DOHH2 (cell line): Measurements from ENCODE around the gene SLC25A42.
A peak's percentile ranks its signal among the peaks of the same experiment; 100 is the strongest.

Experiments used
- H3F3A ChIP-seq: fragments of 200-600 bp; sonication (generic), shearing (Covaris generic); 2 replicates; pipeline ENCODE4 v1.6.0; 2016; ENCODE audit warnings: antibody characterized with exemption, mild to moderate bottlenecking; ENCODE audit not compliant: control insufficient read depth, insufficient read depth
- H3K27ac ChIP-seq: fragments of 200-600 bp; sonication (generic); 2 replicates; pipeline ENCODE4 v1.5.1; 2014; ENCODE audit warnings: low read depth, mild to moderate bottlenecking, low read length, moderate library complexity
- H3K27me3 ChIP-seq: fragments of 200-600 bp; sonication (generic); 2 replicates; pipeline ENCODE4 v1.6.1; 2014; ENCODE audit warnings: mild to moderate bottlenecking, low read length, mixed read lengths; ENCODE audit not compliant: control insufficient read depth
- H3K36me3 ChIP-seq: fragments of 200-600 bp; sonication (generic); 2 replicates; pipeline ENCODE4 v1.6.1; 2014; ENCODE audit warnings: mild to moderate bottlenecking, low read length, moderate library complexity, mixed read lengths; ENCODE audit not compliant: control insufficient read depth
- H3K4me1 ChIP-seq: fragments of 200-600 bp; sonication (generic); 2 replicates; pipeline ENCODE4 v1.6.1; 2014; ENCODE audit warnings: mild to moderate bottlenecking, low read length, mixed read lengths; ENCODE audit not compliant: control insufficient read depth
- H3K4me2 ChIP-seq: fragments of 200-600 bp; sonication (generic); 2 replicates; pipeline ENCODE4 v1.6.0; 2014; ENCODE audit warnings: mild to moderate bottlenecking, low read length, moderate library complexity
- H3K4me3 ChIP-seq: fragments of 200-600 bp; sonication (generic); 2 replicates; pipeline ENCODE4 v1.5.1; 2014; ENCODE audit warnings: mild to moderate bottlenecking, low read length, mixed read lengths
- H3K79me2 ChIP-seq: fragments of 200-600 bp; sonication (generic); 2 replicates; pipeline ENCODE4 v1.6.1; 2014; ENCODE audit warnings: mild to moderate bottlenecking, low read length, mixed read lengths; ENCODE audit not compliant: control insufficient read depth
- H3K9me2 ChIP-seq: fragments of 200-600 bp; sonication (generic); replicated peaks from 2 replicates; pipeline ENCODE4 v1.6.1; 2014; ENCODE audit warnings: mild to moderate bottlenecking, low read length, mixed read lengths; ENCODE audit not compliant: control insufficient read depth
- H3K9me3 ChIP-seq: fragments of 200-600 bp; sonication (generic); 2 replicates; pipeline ENCODE4 v1.6.1; 2014; ENCODE audit warnings: antibody characterized with exemption, low read length, mixed read lengths; ENCODE audit not compliant: control insufficient read depth, insufficient read depth
- H4K20me1 ChIP-seq: fragments of 200-600 bp; sonication (generic); 2 replicates; pipeline ENCODE4 v1.6.0; 2014; ENCODE audit warnings: low read depth, mild to moderate bottlenecking, antibody characterized with exemption, low read length, moderate library complexity; ENCODE audit not compliant: control insufficient read depth, insufficient read depth
- EZH2phosphoT487 ChIP-seq: fragments of 200-600 bp; sonication (generic); IDR thresholded peaks from 2 replicates; pipeline ENCODE4 v1.6.1; 2017; ENCODE audit warnings: borderline replicate concordance, mild to moderate bottlenecking, antibody characterized with exemption, low read length, moderate library complexity, mixed read lengths
- TF ChIP-seq, protein P1 (sequence below): fragments of 200-600 bp; sonication (generic); IDR thresholded peaks from one replicate; pipeline ENCODE4 v1.5.1; 2014; ENCODE audit warnings: antibody characterized with exemption, mild to moderate bottlenecking, low read depth, low read length; ENCODE audit not compliant: poor library complexity, severe bottlenecking

Gene SLC25A42

GRCh38 chr19:19064811-19065745, 1.3 kb downstream of the SLC25A42 start:
- Histone ChIP-seq H3F3A (peaks cover 25% of the 10 kb centered on the region), H3K36me3 (peaks cover 3% of the 10 kb centered on the region; the same call in 1 of the 2 replicates), H3K4me3 (peak overlapping the region; percentile 83), H3K9me2 (no peaks in the 10 kb centered on the region), H4K20me1 (no peaks in the 10 kb centered on the region), H3K27ac (peak overlapping the region; percentile 69), H3K4me2 (peak overlapping the region; percentile 89), H3K4me1 (peaks cover 61% of the 10 kb centered on the region), H3K79me2 (peaks cover 46% of the 10 kb centered on the region), H3K27me3 (no peaks in the 10 kb centered on the region), H3K9me3 (no peaks in the 10 kb centered on the region)
- no peak for TF ChIP-seq EZH2phosphoT487
- TF ChIP-seq, protein P1, sequence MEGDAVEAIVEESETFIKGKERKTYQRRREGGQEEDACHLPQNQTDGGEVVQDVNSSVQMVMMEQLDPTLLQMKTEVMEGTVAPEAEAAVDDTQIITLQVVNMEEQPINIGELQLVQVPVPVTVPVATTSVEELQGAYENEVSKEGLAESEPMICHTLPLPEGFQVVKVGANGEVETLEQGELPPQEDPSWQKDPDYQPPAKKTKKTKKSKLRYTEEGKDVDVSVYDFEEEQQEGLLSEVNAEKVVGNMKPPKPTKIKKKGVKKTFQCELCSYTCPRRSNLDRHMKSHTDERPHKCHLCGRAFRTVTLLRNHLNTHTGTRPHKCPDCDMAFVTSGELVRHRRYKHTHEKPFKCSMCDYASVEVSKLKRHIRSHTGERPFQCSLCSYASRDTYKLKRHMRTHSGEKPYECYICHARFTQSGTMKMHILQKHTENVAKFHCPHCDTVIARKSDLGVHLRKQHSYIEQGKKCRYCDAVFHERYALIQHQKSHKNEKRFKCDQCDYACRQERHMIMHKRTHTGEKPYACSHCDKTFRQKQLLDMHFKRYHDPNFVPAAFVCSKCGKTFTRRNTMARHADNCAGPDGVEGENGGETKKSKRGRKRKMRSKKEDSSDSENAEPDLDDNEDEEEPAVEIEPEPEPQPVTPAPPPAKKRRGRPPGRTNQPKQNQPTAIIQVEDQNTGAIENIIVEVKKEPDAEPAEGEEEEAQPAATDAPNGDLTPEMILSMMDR, result no peak

DNA sequence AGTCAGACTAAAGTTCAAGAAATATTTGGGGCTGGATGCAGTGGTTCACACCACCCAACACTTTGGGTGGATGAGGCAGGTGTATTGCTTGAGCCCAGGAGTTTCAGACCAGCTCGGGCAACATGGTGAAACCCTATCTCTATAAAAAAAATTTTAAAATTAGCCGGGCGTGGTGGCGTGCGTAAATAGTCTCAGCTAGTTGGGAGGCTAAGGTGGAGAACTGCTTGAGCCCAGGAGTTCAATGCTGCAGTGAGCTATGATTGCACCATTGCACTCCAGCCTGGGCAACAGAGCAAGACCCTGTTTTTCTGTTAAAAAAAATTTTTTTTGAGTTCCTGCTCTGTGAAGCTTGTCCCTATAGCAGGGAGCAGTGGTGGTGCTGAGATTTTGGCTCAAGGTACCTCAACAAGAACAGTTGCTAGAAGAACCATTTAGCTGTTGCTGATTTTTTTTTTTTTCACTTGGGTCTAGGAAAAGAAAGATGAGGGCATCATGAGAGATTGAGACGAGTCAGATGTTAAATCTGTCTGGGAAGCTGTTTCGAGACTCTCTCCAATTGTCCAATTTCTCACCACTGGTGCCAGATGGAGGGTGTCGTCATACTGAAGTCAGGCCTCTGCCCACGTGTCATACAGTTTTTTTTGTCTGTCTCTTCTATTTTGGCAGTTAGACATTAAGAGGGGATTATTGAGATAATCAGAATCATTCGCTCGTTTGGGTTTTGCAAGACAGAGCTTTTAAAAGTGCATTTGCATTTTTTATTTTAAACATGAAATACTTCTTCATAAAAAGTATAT, 3.7 kb downstream of the SLC25A42 start:
- peak overlapping the region; percentile 83 for H3K4me3 ChIP-seq
- H3F3A ChIP-seq, result peaks cover 25% of the 10 kb centered on the region
- H3K9me2 ChIP-seq, result no peaks in the 10 kb centered on the region
- peaks cover 57% of the 10 kb centered on the region for H3K79me2 ChIP-seq
- peak overlapping the region; percentile 69 for H3K27ac ChIP-seq
- no peaks in the 10 kb centered on the region for H3K9me3 ChIP-seq
- peaks cover 60% of the 10 kb centered on the region for H3K4me1 ChIP-seq
- H3K27me3 ChIP-seq, result no peaks in the 10 kb centered on the region
- no peaks in the 10 kb centered on the region for H4K20me1 ChIP-seq
- peak overlapping the region; percentile 89 for H3K4me2 ChIP-seq
- no peak for TF ChIP-seq EZH2phosphoT487
- TF ChIP-seq, protein P1, result no peak
- peaks cover 3% of the 10 kb centered on the region; the same call in 1 of the 2 replicates for H3K36me3 ChIP-seq

DNA sequence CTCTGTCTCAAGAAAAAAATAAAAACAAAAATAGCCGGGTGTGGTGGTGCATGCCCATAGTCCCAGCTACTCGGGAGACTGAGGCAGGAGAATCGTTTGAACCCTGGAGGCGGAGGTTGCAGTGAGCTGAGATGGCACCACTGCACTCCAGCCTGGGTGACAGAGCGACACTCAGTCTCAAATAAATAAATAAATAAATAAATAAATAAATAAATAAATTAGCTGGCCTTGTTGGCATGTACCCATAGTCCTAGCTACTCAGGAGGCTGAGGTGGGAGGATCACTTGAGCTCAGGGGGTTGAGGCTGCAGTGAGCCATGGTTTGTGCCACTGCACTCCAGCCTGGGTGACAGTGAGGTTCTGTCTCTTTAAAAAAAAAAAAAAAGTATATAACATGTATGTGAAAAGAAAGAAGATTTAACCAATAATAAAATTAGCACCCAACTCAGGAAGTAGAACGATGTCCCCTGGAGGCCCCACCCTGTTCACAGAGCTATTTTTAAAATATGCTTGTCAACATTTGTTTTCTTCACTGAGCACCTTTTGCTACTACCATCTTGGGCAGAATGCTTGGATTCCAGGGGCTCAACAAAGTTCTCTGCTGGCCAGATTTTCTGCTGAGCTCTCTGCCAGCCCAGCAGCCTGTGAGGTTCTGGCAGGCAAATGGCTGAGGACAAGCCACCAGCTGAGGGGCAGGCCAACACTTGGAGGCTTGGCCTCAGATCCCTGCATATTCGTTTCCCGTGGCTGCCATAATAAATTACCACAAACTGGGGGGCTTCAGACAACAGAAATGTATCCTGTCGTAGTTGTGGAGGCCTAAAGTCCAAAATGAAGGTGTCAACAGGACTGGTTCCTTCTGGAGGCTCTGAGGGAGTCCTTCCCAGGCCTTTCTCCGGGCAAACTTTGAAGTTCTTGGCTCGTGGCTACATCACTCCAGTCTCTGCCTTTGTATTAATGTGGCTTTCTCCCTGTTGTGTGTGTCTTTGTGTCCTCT, 5.2 kb downstream of the SLC25A42 start:
- peaks cover 60% of the 10 kb centered on the region for H3K79me2 ChIP-seq
- no peaks in the 10 kb centered on the region for H3K27me3 ChIP-seq
- H3K4me2 ChIP-seq, result peak overlapping the region; percentile 55
- peak overlapping the region; percentile 69 for H3K27ac ChIP-seq
- TF ChIP-seq EZH2phosphoT487, result no peak
- TF ChIP-seq, protein P1, result no peak
- H3K4me3 ChIP-seq, result peak overlapping the region; percentile 29
- no peaks in the 10 kb centered on the region for H3K9me3 ChIP-seq
- no peaks in the 10 kb centered on the region for H4K20me1 ChIP-seq
- H3K4me1 ChIP-seq, result peaks cover 52% of the 10 kb centered on the region
- H3K9me2 ChIP-seq, result no peaks in the 10 kb centered on the region
- H3F3A ChIP-seq, result peaks cover 25% of the 10 kb centered on the region
- H3K36me3 ChIP-seq, result peaks cover 3% of the 10 kb centered on the region; the same call in 1 of the 2 replicates
